ENCODE results near the gene USB1. TPM values are rescaled to one million over a fixed set of nuclear protein-coding genes. Genes with fewer than 3 reads are reported as not detected.

Gene USB1
- total RNA-seq, 1 donor from 2014 or later, result 42.4 TPM

GRCh38 chr16:58034128-58034685, 33.0 kb downstream of the USB1 start:
- no peak for DNase-seq (ENCODE audit: low spot score)

GRCh38 chr16:58034774-58035173, 33.6 kb downstream of the USB1 start:
- DNase-seq (ENCODE audit: low spot score), result no peak

- no peak for DNase-seq (ENCODE audit: low spot score)
These were observed 34.4 kb downstream of the USB1 start for GRCh38 chr16:58035356-58036170.

GRCh38 chr16:58036943-58037342, 35.7 kb downstream of the USB1 start:
- no peak for DNase-seq (ENCODE audit: low spot score)

GRCh38 chr16:58037365-58038057, 36.3 kb downstream of the USB1 start:
- DNase-seq (ENCODE audit: low spot score), result no peak

- no peak for DNase-seq (ENCODE audit: low spot score)
These were observed 37.0 kb downstream of the USB1 start for GRCh38 chr16:58038219-58038641.

- no peak for DNase-seq (ENCODE audit: low spot score)
These were observed 38.8 kb downstream of the USB1 start for GRCh38 chr16:58039829-58040495.

GRCh38 chr16:58040496-58040846, 39.3 kb downstream of the USB1 start:
- DNase-seq (ENCODE audit: low spot score), result no peak

GRCh38 chr16:58040945-58041627, 39.9 kb downstream of the USB1 start:
- DNase-seq (ENCODE audit: low spot score), result no peak

- no peak for DNase-seq (ENCODE audit: low spot score)
These were observed 40.4 kb downstream of the USB1 start for GRCh38 chr16:58041628-58041955.

- no peak for DNase-seq (ENCODE audit: low spot score)
These were observed 41.0 kb downstream of the USB1 start for GRCh38 chr16:58042001-58042885.

GRCh38 chr16:58042886-58043515, 41.8 kb downstream of the USB1 start:
- DNase-seq (ENCODE audit: low spot score), result no peak

GRCh38 chr16:58043571-58044155, 42.5 kb downstream of the USB1 start:
- DNase-seq (ENCODE audit: low spot score), result no peak

- DNase-seq (ENCODE audit: low spot score), result no peak
These were observed 43.2 kb downstream of the USB1 start for GRCh38 chr16:58044266-58045019.

- DNase-seq (ENCODE audit: low spot score), result no peak
These were observed 43.9 kb downstream of the USB1 start for GRCh38 chr16:58045096-58045495.

- DNase-seq (ENCODE audit: low spot score), result no peak
These were observed 45.1 kb downstream of the USB1 start for GRCh38 chr16:58046054-58046881.

- no peak for DNase-seq (ENCODE audit: low spot score)
These were observed 45.7 kb downstream of the USB1 start for GRCh38 chr16:58046936-58047335.

GRCh38 chr16:58047557-58048348, 46.5 kb downstream of the USB1 start:
- no peak for DNase-seq (ENCODE audit: low spot score)
